ENCODE data around the gene MYO1D.
"Not testable (repeated sequence)": the region's sequence is repeated elsewhere in the genome, so short reads cannot be mapped to it uniquely, and the experiment has no call there.

The MYO1D gene

DNA sequence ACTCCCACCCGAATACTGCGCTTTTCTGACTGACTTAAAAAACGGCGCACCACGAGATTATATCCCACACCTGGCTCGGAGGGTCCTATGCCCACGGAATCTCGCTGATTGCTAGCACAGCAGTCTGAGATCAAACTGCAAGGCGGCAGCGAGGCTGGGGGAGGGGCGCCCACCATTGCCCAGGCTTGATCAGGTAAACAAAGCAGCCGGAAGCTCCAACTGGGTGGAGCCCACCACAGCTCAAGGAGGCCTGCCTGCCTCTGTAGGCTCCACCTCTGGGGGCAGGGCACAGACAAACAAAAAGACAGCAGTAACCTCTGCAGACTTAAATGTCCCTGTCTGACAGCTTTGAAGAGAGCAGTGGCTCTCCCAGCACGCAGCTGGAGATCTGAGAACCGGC, 10.5 kb upstream of the MYO1D start:
- not testable (repeated sequence) for DNase-seq

DNA sequence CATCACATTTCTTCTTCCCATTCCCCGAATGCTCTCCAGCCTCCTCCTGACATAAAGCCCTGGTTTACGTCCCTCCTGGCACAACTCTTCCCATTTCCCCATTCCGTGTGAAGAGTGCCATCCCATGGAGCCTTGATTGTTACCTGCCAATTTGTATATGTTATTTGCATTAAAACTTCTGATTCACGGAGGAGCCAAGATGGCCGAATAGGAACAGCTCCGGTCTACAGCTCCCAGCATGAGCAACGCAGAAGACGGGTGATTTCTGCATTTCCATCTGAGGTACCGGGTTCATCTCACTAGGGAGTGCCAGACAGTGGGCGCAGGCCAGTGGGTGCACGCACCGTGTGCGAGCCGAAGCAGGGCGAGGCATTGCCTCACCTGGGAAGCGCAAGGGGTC, 10.0 kb upstream of the MYO1D start:
- not testable (repeated sequence) for DNase-seq

DNA sequence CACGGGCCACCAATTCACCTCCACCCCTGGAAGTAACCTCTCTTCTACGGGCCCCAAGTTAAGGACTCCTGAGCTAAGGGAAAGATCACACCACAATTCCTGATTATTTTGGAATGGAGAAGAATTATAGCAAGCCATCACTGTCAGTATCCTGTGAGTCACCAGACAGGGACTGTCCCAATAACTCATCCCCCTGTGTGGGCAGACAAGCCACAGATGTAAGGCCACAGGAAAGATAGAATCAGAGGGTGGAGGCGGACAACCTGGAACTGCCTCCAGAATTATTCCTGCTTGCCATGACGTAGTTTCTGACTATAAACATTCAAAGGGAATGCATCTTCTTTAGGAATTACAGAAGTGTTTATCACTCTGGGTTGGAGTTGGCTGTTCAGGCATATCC, 5.8 kb upstream of the MYO1D start:
- DNase-seq = no peak

DNA sequence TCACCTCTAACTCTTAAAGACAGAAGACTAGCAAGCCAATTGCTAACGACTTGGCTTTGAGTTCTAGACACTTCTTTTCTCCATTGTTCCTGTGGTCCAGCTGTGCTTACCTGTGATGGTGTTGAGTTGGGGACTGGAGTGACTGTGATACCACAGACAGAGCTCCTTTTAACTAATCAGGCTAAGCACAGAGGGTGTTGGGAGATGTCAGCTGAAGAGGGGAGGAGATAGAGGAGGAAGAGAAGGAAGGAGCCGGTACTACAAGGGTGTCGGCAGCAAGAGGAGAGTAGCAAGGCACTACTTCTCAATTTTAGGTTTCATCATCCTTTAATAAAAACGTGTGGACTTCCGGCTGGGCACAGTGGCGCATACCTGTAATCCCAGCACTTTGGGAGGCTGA, 5.1 kb upstream of the MYO1D start:
- no peak for DNase-seq

DNA sequence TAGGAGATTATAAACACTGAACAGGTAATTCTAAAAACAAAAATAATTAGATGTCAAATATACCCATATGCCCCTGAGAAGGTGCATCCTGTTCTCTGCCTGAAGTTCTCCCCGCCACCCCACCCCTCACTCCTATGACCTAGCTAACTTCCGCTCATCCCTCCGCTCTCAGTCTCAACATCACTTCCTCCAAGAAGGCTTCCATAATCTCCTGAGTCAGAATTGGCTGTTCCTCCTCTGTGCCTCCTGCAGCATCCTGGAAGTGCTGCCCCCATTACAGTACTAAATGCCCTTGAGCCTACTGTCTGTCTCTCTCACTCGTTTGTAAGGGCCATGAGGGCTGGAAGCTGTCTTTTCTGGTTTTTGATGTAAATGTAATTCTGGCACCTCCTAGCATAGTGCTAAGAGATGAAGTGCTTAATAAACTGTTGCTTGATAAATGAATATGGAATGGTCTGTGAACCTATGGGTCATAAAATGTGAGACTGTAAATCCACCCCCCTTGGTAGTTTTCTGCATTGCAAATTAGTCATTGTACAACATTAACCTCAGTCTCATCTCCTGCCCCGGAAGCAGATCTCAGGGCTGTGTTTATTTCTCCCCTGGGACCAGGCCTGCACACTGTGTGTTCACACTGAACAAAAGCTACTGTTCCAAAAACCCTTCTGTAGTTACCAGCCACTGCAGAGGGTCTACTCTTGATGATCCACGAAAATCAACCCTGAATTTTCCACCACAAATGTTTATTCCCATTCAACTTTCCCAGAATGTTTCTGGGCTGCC, 3.9 kb upstream of the MYO1D start:
- no peak for DNase-seq

DNA sequence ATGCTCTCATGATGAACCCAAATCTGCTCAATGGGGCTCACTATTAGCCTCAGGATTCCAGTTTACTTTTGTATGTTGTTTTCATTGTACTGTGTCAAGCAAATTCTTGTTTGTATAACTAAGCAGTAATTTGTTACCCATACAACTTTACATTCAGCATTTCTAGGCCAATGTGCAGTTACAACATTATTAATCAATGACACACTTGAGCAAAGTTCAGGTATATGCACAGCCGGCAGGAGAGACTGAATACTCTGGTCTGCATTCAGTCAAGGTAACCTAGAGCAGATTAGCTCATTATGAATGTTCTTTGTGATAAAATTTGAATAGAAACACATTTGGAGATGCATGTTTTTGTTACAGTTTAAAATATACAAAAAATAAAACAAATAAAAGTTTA, 2.2 kb upstream of the MYO1D start:
- no peak for DNase-seq

DNA sequence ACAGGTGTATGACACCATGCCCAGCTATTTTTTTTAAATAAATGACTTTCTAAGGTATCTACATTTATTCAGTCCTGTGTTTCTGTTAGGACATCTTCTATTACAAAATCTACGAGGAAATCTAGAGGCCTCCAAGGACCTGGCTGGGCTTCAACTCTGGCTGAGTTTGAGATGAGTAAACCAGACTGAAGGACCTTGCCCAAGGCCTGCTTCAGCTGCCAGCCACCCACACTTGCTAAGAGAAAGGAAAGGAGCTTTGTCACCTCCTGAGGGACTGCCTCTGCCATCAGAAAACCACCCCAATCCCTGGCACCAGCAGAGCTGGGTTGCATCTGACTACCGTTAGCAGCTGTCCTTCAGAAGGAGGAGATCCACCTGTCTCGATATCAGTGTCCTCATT, 1.3 kb upstream of the MYO1D start:
- DNase-seq = no peak

DNA sequence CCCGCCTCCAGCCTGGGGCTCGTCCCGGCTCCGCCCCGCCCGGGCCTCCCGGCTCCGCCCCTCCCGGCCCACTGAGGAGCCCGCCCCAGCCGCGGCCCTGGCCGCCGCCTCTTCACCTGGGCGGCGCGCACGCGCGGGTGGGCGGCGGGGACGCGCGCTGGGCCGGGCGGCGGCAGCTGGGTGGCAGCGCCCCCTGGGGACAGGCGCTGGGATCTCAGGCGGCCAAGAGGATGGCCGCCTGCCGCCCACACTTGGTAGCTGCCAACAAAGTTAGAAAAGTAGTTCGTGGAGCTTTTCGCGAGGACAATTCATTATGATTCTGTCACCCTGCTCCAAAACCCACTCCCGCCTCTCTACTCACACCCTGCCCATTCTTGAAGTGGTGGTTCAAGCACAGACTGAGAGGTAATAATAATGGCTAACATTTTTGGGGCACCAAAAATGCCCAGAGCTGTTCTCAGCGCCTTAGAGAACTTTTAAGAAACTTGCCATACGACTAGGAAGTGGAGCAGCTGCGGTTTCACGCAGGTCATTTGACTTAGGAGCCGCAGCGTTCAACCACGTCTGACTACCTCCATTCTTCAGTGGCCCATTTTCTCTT, 340 bp upstream of the MYO1D start:
- peak; percentile 95 for DNase-seq

DNA sequence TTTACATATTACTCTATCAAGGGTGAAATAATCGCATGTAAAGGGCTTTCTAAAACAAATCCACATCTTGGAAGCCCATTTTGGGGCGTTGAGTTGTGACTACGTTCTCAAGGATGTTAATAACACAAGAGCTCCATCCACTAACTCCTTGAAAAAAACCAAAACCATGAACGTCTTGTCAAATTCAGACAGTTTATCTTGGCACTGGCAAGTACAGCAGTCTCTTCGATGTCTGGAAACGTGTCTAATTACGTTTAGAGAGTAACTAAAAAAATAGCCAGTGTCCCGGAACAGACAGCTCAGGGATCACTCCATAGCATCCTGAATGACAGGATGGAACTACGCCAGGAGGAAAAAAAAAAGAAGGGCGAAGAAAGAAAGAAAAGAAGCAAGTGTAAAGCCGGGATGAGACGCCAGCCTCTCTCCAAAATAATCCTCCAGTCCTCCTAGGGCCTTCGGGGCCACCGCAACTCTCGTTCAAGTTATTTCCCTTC, 954 bp downstream of the MYO1D start:
- DNase-seq = no peak

DNA sequence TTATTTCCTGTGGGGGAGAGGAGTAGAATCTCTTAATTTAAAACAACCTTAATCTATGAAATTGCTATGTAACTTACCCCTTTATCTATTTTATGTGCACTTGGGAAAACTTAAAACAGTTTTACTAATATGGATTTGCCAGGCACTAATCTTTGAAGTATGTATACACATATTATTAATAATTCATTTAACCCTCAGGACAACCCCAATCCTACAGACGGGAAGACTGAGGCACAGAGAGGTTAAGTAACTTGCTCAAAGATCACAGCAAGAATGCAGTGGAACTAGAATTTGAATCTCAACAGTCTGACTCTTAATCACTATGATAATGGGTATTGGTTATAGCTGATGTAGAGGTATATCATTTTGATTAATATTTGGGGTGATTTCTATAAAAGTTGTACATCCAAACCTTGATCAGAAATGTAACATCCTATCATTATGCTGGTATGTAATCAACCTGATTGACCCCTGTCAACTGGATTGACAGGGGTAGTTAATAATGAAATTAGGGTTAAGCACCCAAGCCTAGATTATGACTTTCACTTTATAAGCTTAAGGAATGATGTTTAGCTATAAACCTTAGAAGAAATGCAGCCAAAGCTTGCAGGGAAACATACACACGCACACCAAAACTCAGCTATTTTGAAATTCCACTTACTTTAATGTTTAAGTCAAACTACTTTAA, 1.6 kb downstream of the MYO1D start:
- DNase-seq = no peak

DNA sequence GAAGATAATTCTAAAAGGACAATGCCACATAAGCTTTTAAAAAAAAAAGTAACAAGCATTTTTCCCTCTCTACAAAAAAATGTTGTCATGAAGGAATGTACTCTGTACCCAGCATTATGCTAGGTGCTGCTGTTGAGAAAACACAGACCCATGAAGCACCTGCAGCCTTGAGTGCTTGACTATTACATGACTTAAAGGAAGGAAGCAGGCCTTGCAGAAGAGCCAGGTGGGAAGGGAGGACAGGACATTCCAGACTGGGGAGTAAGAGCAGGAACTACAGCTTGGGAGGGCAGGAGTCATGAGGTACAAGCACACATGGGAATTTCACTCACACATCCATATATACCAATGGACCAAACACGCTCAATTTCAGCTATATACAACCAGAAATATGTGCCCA, 3.8 kb downstream of the MYO1D start:
- DNase-seq = peak; percentile 15

DNA sequence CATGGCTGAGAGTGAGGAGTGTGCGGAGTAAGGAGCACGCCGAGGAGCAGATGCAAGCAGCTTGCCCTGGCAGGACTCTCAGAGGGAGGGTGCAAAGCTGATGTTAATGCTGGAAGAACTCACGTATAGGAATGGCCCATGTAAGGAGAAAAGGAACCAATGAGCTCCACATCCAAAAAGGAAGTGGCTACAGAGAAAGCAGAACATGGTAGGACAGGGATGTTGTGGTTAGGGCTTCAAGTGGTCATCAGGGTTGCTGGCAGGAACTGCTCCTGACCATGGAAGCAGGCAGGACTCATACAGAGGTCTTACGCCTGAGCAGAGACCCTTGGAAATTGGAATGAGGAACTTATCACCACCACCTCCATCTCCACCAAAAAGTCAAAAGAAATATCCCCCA, 5.2 kb downstream of the MYO1D start:
- no peak for DNase-seq

DNA sequence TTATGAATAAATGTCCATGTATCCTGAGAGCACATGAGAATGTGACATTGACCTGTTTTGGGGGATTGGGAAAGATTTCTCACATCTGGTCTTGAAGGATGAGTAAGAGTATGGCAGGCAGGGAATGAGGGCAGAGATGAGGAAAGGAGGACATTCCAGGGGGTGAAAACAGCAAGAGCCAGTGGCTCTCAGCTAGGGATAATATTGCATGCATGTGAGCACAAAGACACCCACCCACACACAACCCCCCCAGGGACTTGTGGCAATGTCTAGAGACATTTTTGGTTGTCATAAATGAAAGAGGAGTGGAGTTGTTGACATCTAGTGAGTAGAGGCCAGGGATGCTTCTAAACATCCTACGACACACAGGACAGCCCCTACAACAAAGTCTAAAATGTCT, 6.0 kb downstream of the MYO1D start:
- no peak for DNase-seq

DNA sequence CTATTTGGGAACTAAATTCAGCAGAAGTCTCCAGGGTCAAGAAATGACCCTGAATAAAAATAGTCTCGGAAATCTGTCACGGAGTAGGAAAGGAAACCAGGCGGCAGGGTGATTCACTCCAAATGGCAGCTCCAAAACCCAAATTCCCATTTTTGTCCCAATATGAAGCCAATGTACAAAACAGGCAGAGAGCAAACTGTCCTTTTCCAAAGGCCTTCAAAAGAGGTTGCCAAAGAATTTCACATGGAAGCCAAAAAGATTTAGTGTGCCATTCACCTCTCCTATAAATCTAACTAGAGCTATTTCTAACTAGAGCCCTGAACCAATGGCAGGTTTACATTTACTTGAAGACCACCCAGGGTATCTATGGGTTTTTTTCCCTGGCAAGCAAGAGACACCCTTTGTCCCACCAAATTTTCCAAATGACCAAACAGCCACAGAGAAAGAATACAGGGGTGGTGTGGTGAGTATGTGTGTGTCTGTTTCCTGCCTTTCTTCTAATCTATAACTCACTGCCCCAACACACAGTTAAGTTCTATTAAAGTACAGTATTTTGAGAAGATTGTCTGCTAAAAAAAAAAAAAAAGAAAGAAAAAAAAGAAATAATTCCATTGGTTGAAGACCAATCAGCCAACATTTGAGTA, 6.8 kb downstream of the MYO1D start:
- no peak for DNase-seq

DNA sequence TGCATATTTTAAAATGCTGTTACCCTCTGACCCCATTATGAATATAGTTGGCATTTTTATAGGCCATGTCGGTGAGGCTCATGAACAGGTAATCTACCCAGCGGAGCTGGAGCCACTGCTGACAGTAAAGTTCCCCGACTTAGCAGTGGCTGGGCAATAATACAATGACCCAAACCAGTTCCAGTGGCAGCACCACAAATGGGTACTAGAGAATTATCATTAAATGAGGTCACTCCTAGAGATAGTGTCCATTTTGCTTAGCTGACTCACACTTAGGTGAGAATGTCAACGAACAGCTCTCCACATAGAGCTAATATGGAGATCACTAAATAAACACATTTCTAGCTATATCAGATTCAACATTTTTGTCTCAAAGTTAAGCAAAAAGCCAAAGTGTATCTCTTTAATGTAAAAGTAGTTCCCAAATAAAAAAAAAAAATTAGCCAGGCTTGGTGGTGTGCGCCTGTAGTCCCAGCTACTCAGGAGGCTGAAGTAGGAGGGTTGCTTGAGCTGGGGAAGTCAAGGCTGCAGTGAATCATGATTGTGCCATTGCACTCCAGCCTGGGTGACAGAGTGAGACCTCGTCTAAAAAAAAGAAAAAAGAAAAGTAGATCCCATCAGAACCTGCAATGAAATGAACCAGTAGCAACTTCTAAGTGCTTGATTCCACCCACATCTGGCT, 7.4 kb downstream of the MYO1D start:
- peak; percentile 53 for DNase-seq

DNA sequence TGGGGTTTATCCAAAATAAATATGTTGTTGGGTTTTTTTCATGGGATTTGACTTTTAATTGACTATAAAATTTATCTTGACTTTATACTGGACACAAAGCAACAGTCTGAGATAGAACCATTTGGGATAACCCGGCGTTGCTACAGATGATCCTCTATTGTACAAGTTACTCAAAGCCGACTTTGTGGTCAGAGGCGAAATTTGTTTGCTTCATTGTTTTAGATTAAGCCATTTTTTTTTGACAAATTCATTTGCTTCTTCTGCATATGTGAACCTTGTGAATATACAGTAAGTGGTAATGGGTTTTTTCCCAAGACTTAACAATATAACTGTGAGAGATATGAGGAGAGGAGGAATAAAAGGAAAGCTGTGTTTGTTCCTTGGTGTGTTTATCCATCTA, 11.8 kb downstream of the MYO1D start:
- DNase-seq = no peak

DNA sequence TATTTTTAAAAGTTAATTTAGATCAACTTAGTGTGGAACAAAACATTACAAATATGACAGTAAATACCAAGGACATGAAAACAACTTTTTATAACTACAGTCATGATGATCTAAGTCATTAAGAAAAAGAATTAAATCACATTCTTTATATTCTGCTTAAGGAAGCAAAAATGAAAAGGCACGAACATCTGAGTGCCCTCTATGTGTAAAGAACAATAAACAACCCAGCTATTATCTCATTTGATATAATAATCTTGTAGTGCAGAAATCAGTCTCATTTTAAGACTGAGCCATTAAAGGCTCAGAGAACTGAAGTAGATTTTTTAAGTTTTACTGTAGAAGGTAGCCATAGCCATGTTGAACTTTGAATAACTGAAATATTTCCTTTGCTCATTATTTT, 13.4 kb downstream of the MYO1D start:
- no peak for DNase-seq

DNA sequence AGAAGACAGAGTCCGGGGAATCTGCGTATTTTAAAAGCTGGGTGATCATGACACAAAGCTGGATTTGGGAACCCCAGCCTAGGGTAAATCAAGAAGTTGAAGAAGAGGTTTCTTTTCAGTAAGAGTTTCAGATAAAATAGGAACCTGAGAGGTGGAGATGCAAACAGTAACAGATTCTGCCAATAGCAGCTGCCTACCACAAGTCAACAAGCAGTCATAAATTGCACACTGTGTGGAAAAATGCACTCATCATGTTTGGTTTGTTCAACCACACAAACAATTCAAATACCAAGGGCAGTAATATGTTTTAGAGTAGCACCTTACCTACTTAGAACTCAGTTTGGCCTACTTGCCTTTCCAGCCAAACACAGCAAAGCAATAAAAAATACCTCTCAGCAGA, 14.0 kb downstream of the MYO1D start:
- DNase-seq = no peak

DNA sequence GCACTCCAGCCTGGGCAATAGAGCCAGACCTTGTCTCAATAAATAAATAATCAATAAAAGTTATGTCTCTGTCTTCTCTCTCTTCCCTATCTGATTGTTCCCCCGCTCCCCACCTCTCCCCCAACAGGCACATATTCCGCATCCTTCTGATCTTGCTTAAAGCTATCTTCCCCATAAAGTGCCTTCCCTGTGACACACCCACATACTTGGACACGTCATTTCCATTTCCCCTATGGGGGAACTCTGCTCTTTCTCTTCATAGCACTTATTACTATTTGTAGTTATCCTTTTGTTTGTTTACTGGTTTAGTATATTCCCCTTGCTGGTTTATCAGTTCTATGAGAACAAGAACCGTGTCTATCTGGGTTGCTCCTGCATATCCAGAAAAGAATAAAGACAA, 14.9 kb downstream of the MYO1D start:
- no peak for DNase-seq

DNA sequence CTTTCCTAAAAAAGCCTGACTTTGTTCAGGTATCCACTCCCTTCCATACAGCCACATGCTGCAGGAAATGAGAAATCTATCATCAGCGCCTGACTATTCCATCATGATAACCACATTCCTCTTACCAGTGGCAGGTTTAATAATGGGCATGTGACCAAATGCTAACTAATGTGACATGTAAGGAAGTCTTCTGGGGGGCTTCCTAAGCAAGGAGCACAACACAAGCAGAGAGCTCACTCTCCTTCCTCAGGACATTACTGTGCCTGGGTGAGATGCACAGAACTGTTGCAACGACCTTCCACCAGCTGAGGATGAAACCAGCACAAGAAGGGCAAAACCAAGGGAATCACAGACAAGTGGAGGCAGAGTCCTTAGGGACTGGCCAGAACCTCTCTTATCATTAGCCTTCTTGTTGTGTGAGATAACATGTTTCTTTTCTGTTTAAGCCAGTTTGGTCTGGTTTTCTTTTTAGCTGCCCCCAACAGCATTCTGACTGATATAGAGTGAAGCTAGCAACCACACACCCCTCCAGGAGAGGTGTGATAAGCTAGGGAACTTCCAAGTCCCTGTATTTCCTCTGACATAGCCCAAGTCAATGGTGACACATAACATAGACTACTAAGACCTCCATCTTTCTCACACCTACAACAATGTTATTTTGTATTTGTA, 16.9 kb downstream of the MYO1D start:
- DNase-seq = no peak

DNA sequence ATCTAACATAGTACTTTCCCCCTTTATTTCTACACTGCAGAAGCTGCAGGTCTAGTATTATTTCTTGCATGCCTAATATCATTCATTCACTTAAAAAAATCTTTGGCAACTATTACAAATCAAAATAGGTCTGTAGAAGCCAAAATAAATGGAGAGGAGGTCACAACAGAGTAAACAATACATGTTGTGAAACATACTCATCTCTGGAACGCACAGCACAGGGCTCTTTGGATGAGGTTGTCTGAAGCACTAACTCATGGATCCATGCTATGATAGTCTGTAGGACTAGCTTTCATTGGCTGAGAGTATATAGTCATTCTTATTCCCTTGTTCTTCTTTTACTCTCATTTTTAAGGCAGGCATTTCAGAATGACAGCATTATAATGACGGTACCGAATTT, 21.3 kb downstream of the MYO1D start:
- no peak for DNase-seq

DNA sequence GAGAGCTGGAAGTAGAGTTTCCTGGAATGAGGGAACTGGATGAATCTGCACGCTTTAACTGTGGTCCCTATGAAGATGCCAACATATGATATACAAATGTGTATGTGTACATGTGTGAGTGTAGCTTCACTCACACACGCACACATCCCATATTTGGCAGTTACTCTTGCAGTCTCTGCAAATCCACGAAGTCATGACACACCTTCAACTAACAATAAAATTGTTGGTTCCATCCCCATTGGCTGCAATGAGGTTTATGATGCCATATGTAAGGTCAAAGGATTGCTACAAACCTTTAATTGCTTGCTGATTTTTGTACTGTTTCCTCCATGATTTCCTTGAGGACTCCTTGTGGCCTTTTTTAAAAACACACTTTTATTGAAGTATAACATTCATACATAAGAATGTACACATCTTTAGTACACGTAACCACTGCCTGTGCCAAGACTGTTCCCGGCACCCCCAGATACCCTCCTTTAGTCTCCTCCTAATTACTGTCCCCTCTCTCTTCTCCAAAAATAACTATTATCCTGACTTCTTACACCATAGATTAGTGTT, 22.0 kb downstream of the MYO1D start:
- DNase-seq = no peak
